GM10847 (cell line): ENCODE measurements around the gene FRAS1.

Source experiments
- POLR2A ChIP-seq: IDR thresholded peaks from 2 replicates; pipeline ENCODE4 v1.6.1; 2011; ENCODE audit not compliant: insufficient read length; ENCODE audit errors: extremely low read depth

Gene FRAS1

GRCh38 chr4:78477276-78477675 is 420.2 kb downstream of the FRAS1 start:
- no peak for TF ChIP-seq POLR2A

GRCh38 chr4:78478523-78478922 is 421.4 kb downstream of the FRAS1 start:
- TF ChIP-seq POLR2A = no peak

- TF ChIP-seq POLR2A = no peak
These were observed 423.2 kb downstream of the FRAS1 start for GRCh38 chr4:78480286-78480685.

GRCh38 chr4:78481180-78481579 is 424.1 kb downstream of the FRAS1 start:
- TF ChIP-seq POLR2A = no peak

GRCh38 chr4:78482281-78482680 is 425.2 kb downstream of the FRAS1 start:
- no peak for TF ChIP-seq POLR2A

GRCh38 chr4:78483811-78484210 is 426.7 kb downstream of the FRAS1 start:
- TF ChIP-seq POLR2A = no peak

- TF ChIP-seq POLR2A = no peak
These were observed 427.5 kb downstream of the FRAS1 start for GRCh38 chr4:78484574-78484973.

GRCh38 chr4:78493731-78494130 is 436.6 kb downstream of the FRAS1 start:
- TF ChIP-seq POLR2A = no peak

GRCh38 chr4:78496021-78496643 is 439.0 kb downstream of the FRAS1 start:
- TF ChIP-seq POLR2A = no peak

- no peak for TF ChIP-seq POLR2A
These were observed 451.9 kb downstream of the FRAS1 start for GRCh38 chr4:78509043-78509442.

- no peak for TF ChIP-seq POLR2A
These were observed 453.0 kb downstream of the FRAS1 start for GRCh38 chr4:78510108-78510507.

GRCh38 chr4:78510681-78511080 is 453.6 kb downstream of the FRAS1 start:
- no peak for TF ChIP-seq POLR2A

GRCh38 chr4:78512357-78512920 is 455.3 kb downstream of the FRAS1 start:
- no peak for TF ChIP-seq POLR2A

- TF ChIP-seq POLR2A = no peak
These were observed 456.4 kb downstream of the FRAS1 start for GRCh38 chr4:78513411-78513975.

- TF ChIP-seq POLR2A = no peak
These were observed 460.0 kb downstream of the FRAS1 start for GRCh38 chr4:78517050-78517652.

GRCh38 chr4:78518561-78518960 is 461.4 kb downstream of the FRAS1 start:
- no peak for TF ChIP-seq POLR2A
